MM.1S (cell line): ENCODE results near the gene PTGFR.

Experiments
- DNase-seq: peaks from one replicate; pipeline ENCODE4 v3.0.0-alpha.2; 2015
- H2AFZ ChIP-seq: fragments of 300-600 bp; sonication (generic); 2 replicates; pipeline ENCODE4 v1.6.0; 2016; ENCODE audit warnings: antibody characterized with exemption, low read length
- H3F3A ChIP-seq: fragments of 300-600 bp; sonication (generic); 2 replicates; pipeline ENCODE4 v1.6.1; 2016; ENCODE audit warnings: mild to moderate bottlenecking, antibody characterized with exemption, low read length, moderate library complexity, mixed read lengths; ENCODE audit not compliant: insufficient read depth
- H3K27ac ChIP-seq: fragments of 300-600 bp; sonication (generic); 2 replicates; pipeline ENCODE4 v1.5.1; 2016; ENCODE audit warnings: mild to moderate bottlenecking, low read length
- H3K27me3 ChIP-seq: fragments of 300-600 bp; sonication (generic); replicated peaks from 2 replicates; pipeline ENCODE4 v1.6.0; 2016; ENCODE audit warnings: low read length; ENCODE audit not compliant: insufficient read depth
- H3K36me3 ChIP-seq: fragments of 300-600 bp; sonication (generic); replicated peaks from 2 replicates; pipeline ENCODE4 v1.6.1; 2016; ENCODE audit warnings: mild to moderate bottlenecking, low read length, mixed read lengths; ENCODE audit not compliant: insufficient read depth
- H3K4me1 ChIP-seq: fragments of 300-600 bp; sonication (generic); 2 replicates; pipeline ENCODE4 v1.6.1; 2016; ENCODE audit warnings: low read length, mixed read lengths
- H3K4me2 ChIP-seq: fragments of 300-600 bp; sonication (generic); 2 replicates; pipeline ENCODE4 v1.6.0; 2016; ENCODE audit warnings: low read depth, low read length
- H3K4me3 ChIP-seq: fragments of 300-600 bp; sonication (generic); 2 replicates; pipeline ENCODE4 v1.5.1; 2016; ENCODE audit warnings: low read length, mixed read lengths
- H3K79me2 ChIP-seq: fragments of 300-600 bp; sonication (generic); 2 replicates; pipeline ENCODE4 v1.6.1; 2016; ENCODE audit warnings: mixed run types, low read length, mixed read lengths
- H3K9ac ChIP-seq: fragments of 300-600 bp; sonication (generic); 2 replicates; pipeline ENCODE4 v1.6.1; 2016; ENCODE audit warnings: low read length, mixed read lengths
- H3K9me2 ChIP-seq: fragments of 300-600 bp; sonication (generic); replicated peaks from 2 replicates; pipeline ENCODE4 v1.6.1; 2016; ENCODE audit warnings: mild to moderate bottlenecking, low read length, mixed read lengths; ENCODE audit not compliant: insufficient read depth
- H3K9me3 ChIP-seq: fragments of 300-600 bp; sonication (generic); replicated peaks from 2 replicates; pipeline ENCODE4 v1.6.1; 2016; ENCODE audit warnings: mild to moderate bottlenecking, low read length, mixed read lengths; ENCODE audit not compliant: insufficient read depth
- H4K20me1 ChIP-seq: fragments of 300-600 bp; sonication (generic); 2 replicates; pipeline ENCODE4 v1.6.1; 2016; ENCODE audit warnings: mild to moderate bottlenecking, low read length, moderate library complexity, mixed read lengths; ENCODE audit not compliant: insufficient read depth
- CTCF ChIP-seq: fragments of 300-600 bp; sonication (generic); IDR thresholded peaks from 2 replicates; pipeline ENCODE4 v1.5.1; 2016; ENCODE audit warnings: antibody characterized with exemption, low read length, mixed read lengths
- EZH2 ChIP-seq: fragments of 300-600 bp; sonication (generic); optimal IDR thresholded peaks from 2 replicates; pipeline ENCODE3; 2017; ENCODE audit warnings: low read depth, mild to moderate bottlenecking, antibody characterized with exemption, low read length, mixed read lengths
- EZH2phosphoT487 ChIP-seq: fragments of 300-600 bp; sonication (generic); IDR thresholded peaks from 2 replicates; pipeline ENCODE4 v1.6.1; 2018; ENCODE audit warnings: antibody characterized with exemption, low read length

Gene PTGFR

GRCh38 chr1:78543941-78544643, 53.3 kb downstream of the PTGFR start:
- Histone ChIP-seq H3K36me3 (no peaks in the 10 kb centered on the region), H3K79me2 (no peaks in the 10 kb centered on the region), H3K4me2 (no peak overlapping the region), H3K27me3 (no peaks in the 10 kb centered on the region), H3K4me3 (no peak overlapping the region), H4K20me1 (no peaks in the 10 kb centered on the region), H3K9me3 (no peaks in the 10 kb centered on the region), H3K27ac (no peak overlapping the region), H3K9me2 (no peaks in the 10 kb centered on the region), H2AFZ (no peak overlapping the region), H3K9ac (no peak overlapping the region), H3F3A (no peaks in the 10 kb centered on the region), H3K4me1 (no peaks in the 10 kb centered on the region)
- TF ChIP-seq EZH2, result no peak
- no peak for TF ChIP-seq CTCF
- no peak for TF ChIP-seq EZH2phosphoT487
- no peak for DNase-seq

GRCh38 chr1:78547081-78547480, 56.3 kb downstream of the PTGFR start:
- Histone ChIP-seq H3F3A (no peaks in the 10 kb centered on the region), H3K9me3 (no peaks in the 10 kb centered on the region), H3K9me2 (no peaks in the 10 kb centered on the region), H3K36me3 (no peaks in the 10 kb centered on the region), H3K9ac (no peak overlapping the region), H3K27ac (no peak overlapping the region), H4K20me1 (no peaks in the 10 kb centered on the region), H3K79me2 (no peaks in the 10 kb centered on the region), H3K4me1 (no peaks in the 10 kb centered on the region), H2AFZ (no peak overlapping the region), H3K4me2 (no peak overlapping the region), H3K27me3 (no peaks in the 10 kb centered on the region), H3K4me3 (no peak overlapping the region)
- DNase-seq, result no peak
- TF ChIP-seq CTCF (no peak), EZH2 (no peak), EZH2phosphoT487 (no peak)

GRCh38 chr1:78549331-78549730, 58.6 kb downstream of the PTGFR start:
- Histone ChIP-seq H3K4me3 (no peak overlapping the region), H4K20me1 (no peaks in the 10 kb centered on the region), H3K27me3 (no peaks in the 10 kb centered on the region), H3K4me1 (no peaks in the 10 kb centered on the region), H3K9me3 (no peaks in the 10 kb centered on the region), H3K4me2 (no peak overlapping the region), H3K9ac (no peak overlapping the region), H3K27ac (no peak overlapping the region), H3K36me3 (no peaks in the 10 kb centered on the region), H3K79me2 (no peaks in the 10 kb centered on the region), H3K9me2 (no peaks in the 10 kb centered on the region), H3F3A (no peaks in the 10 kb centered on the region), H2AFZ (no peak overlapping the region)
- DNase-seq, result no peak
- TF ChIP-seq EZH2phosphoT487 (no peak), EZH2 (no peak), CTCF (no peak)
